Psoas muscle (tissue), 8 donors: ENCODE results near the gene SH3BP5. TPM values are rescaled to one million over a fixed set of nuclear protein-coding genes. Genes with fewer than 3 reads are reported as not detected.

Experiments used
- ATAC-seq, 4 donors: fragments of 200-7000 bp; cut with Tn5 transposase; one replicate each; pipeline ENCODE4 v1.9.1; 2020; ENCODE audit warnings: moderate library complexity in 3 of 4, mild to moderate bottlenecking in 2 of 4
- DNase-seq, 2 donors: peaks; one replicate each; pipeline ENCODE4 v3.0.0-alpha.2; 2020
- H3K27ac ChIP-seq: fragments of 200-600 bp; one replicate; pipeline ENCODE4 v1.8.0; 2022
- H3K27me3 ChIP-seq, 3 donors: fragments of 200-600 bp in 1 of 3; one replicate each; pipeline versions ENCODE4 v1.6.1 to v1.8.0; 2013 to 2022; ENCODE audit warnings: low read length in 2 of 3, mild to moderate bottlenecking in 2 of 3, moderate library complexity in 1 of 3; ENCODE audit not compliant: insufficient read depth in 3 of 3
- H3K36me3 ChIP-seq, 2 donors: fragments of 200-600 bp in 1 of 2; one replicate each; pipeline versions ENCODE4 v1.6.1 to v1.8.0; 2013 to 2022; ENCODE audit warnings: low read depth in 1 of 2, mild to moderate bottlenecking in 1 of 2, moderate library complexity in 1 of 2; ENCODE audit not compliant: insufficient read depth in 1 of 2
- H3K4me1 ChIP-seq: fragments of 200-600 bp; one replicate; pipeline ENCODE4 v1.8.0; 2022
- H3K4me3 ChIP-seq: fragments of 200-600 bp; one replicate; pipeline ENCODE4 v1.8.0; 2022; ENCODE audit warnings: mild to moderate bottlenecking
- H3K9me3 ChIP-seq: fragments of 200-600 bp; one replicate; pipeline ENCODE4 v1.8.0; 2022
- WGBS, 3 donors: extraction: QIAGEN DNeasy Blood & Tissue Kit; methylation state at CpG; one replicate each; pipeline versions ENCODE4 v1.1.6 to v1.1.7; 2013; 5-methylcytosine and 5-hydroxymethylcytosine counted together
- intact Hi-C, 2 donors: fragments of 100-400 bp; cut with DNase I; formaldehyde crosslinking; loops; one replicate each; pipeline versions ENCODE4 v1.11.0 to v1.14.2; 2022
- polyA plus RNA-seq, 3 donors: library from polyadenylated mRNA; stranded (reverse); fragments of 200-250 nt; gene quantifications; one replicate each; pipeline ENCODE4 v1.2.3, GENCODE V29; 2013
- total RNA-seq, 4 donors: library from RNA; stranded (reverse); fragmentation: NEBNext Ultra II Directional in 2 of 4; extraction: Animal tissue kit (Norgen Biotek cat#: 25700) in 2 of 4; gene quantifications; one replicate each; pipeline versions ENCODE4 v1.2.1 to v1.2.4, GENCODE V29; 2021 to 2023
- TF ChIP-seq, protein P1 (sequence below): fragments of 200-600 bp; IDR thresholded peaks from one replicate; pipeline ENCODE4 v1.8.0; 2022; ENCODE audit warnings: antibody characterized with exemption
- donor health status: healthy with polysubstance abuse.
- donor health status: DM: no; HTN: no; CAD: no; lungs with moderate emphysema.
- donor health status: Bipolar disorder and iron deficiency.
- donor health status: healthy.
- donor health status: DM: yes; HTN: yes; CAD: no.
- donor health status: DM: no; HTN: no; CAD: no.
- donor health status: DM: no; HTN: no; CAD: no.
- donor health status: DM: yes; HTN: yes; CAD: no.

The SH3BP5 gene
- total and polyA plus RNA-seq, 7 donors: 14.4 to 63.0 (median 42.8) TPM

DNA sequence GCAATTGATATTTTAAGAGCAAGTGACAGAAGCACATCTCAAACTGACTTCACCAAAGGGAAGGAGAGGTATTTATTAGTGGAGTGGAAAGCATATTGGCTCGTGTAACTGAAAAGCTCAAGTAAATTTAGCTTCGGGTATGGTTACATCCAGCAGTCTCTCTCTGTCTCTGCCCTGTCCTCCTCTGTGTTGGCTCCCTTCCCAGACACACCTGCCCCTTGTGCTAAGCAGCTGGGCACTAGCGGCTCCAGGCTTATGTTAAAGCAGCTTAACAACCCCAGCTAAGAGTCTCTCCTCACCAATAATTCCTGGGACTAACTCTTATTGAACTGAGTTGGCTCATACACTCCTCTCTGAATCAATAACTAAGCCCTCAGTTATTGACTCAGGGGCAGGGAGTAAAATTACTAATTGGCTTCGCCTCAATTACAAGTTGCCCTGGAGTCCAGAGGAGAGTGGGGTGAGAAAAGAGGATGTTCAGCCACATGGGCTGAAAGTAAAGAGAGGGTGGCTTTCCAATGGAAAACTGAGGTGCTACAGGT is 12.8 kb upstream of the SH3BP5 start:
- ATAC-seq (peak; percentile 68 to 91 (median 89)), DNase-seq (no peak)
- no peak overlapping the region for H3K4me3 ChIP-seq
- H3K27ac ChIP-seq: peak overlapping the region; percentile 47
- intact Hi-C loops: no loop called here
- TF ChIP-seq, protein P1, sequence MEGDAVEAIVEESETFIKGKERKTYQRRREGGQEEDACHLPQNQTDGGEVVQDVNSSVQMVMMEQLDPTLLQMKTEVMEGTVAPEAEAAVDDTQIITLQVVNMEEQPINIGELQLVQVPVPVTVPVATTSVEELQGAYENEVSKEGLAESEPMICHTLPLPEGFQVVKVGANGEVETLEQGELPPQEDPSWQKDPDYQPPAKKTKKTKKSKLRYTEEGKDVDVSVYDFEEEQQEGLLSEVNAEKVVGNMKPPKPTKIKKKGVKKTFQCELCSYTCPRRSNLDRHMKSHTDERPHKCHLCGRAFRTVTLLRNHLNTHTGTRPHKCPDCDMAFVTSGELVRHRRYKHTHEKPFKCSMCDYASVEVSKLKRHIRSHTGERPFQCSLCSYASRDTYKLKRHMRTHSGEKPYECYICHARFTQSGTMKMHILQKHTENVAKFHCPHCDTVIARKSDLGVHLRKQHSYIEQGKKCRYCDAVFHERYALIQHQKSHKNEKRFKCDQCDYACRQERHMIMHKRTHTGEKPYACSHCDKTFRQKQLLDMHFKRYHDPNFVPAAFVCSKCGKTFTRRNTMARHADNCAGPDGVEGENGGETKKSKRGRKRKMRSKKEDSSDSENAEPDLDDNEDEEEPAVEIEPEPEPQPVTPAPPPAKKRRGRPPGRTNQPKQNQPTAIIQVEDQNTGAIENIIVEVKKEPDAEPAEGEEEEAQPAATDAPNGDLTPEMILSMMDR: no peak
- H3K27me3 ChIP-seq: no peaks in the 10 kb centered on the region
- peaks cover 5% of the 10 kb centered on the region for H3K4me1 ChIP-seq
- WGBS, 3 donors: 37 to 46% (median 40%) methylated on average over 4 of the region's 4 CpGs
- no peaks in the 10 kb centered on the region for H3K9me3 ChIP-seq
- H3K36me3 ChIP-seq: no peaks in the 10 kb centered on the region

DNA sequence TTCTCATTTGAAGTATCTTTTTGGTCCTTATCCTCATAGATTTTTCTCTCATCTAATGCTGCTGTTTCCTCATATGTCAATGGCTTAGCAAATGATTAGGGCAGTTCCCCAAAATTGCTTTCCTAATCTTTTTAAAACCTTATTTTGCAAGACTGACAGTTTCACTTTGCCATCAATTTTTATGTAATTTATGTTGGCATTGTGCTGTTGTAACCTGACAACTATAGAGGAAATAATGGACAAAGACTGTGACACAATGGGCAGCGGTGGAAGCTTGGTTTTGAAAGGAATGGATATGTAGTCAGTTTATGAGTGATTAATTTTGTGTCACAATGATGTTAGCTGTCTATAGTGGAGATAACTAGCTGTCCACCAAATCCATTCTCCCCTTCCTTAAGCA is 10.6 kb upstream of the SH3BP5 start:
- H3K27me3 ChIP-seq: no peaks in the 10 kb centered on the region
- no peak overlapping the region for H3K4me3 ChIP-seq
- H3K4me1 ChIP-seq: peaks cover 5% of the 10 kb centered on the region
- 71 to 86% (median 74%) methylated on average over 1 of the region's 1 CpG for WGBS, 3 donors
- no peak overlapping the region for H3K27ac ChIP-seq
- ATAC-seq (no peak), DNase-seq (no peak)
- H3K36me3 ChIP-seq: no peaks in the 10 kb centered on the region
- TF ChIP-seq, protein P1: no peak
- intact Hi-C loops: no loop called here
- no peaks in the 10 kb centered on the region for H3K9me3 ChIP-seq

DNA sequence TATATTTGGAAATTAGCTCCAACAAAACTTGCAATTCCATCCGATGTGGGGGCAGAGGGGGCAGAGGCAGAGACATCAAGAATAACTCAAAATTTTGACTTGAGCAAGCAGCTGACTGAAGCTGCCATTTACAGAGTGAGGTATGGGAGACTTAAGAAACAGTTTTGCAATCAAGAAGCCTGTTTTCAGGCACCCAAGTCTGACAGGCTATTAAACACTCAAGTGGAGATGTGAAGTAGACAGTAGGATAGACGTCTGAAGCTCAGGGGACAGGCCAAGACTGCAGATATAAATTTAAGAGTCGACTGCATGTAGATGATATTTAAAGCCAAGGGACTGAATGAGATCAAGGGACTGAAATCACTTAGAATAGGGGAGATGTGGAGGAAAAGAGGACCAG is 9.9 kb upstream of the SH3BP5 start:
- peaks cover 5% of the 10 kb centered on the region for H3K4me1 ChIP-seq
- WGBS, 3 donors: 60 to 79% (median 71%) methylated on average over 3 of the region's 3 CpGs
- ATAC-seq (no peak), DNase-seq (no peak)
- H3K36me3 ChIP-seq: no peaks in the 10 kb centered on the region
- no peaks in the 10 kb centered on the region for H3K27me3 ChIP-seq
- intact Hi-C loops: no loop called here
- no peak overlapping the region for H3K27ac ChIP-seq
- no peaks in the 10 kb centered on the region for H3K9me3 ChIP-seq
- TF ChIP-seq, protein P1: no peak
- H3K4me3 ChIP-seq: no peak overlapping the region

DNA sequence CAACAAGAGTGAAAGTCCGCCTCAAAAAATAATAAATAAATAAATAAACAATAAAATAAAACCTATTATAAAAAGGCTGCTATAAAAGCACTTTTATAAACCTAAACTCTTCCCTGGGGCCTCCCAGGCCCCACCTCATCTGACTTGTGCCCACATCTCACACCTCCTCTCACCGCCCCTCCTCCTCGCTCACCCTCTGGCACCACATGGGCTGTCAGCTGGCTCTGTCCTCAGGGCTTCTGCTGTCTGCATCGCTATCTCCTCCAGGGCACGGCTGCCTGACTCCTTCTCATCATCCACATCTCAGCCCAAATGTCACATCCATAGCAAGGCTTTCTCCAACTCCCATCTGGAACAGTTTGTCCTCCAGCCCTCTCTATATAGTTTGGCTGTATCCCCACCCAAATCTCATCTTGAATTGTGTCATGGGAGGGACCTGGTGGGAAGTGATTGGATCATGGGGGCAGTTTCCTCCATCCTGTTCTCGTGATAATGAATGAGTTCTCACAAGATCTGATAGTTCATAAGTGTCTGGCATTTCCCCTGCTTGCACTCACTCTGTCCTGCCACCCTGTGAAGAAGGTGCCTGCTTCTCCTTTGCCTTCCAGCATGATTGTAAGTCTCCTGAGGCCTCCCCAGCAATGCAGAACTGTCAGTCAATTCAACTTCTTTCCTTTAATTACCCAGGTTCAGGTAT is 8.8 kb upstream of the SH3BP5 start:
- no peak for ATAC-seq
- no peak overlapping the region for H3K27ac ChIP-seq
- H3K4me3 ChIP-seq: no peak overlapping the region
- no peaks in the 10 kb centered on the region for H3K9me3 ChIP-seq
- WGBS, 3 donors: 71 to 81% (median 79%) methylated on average over 6 of the region's 6 CpGs
- DNase-seq: no peak
- no peaks in the 10 kb centered on the region for H3K36me3 ChIP-seq
- no peaks in the 10 kb centered on the region for H3K27me3 ChIP-seq
- peaks cover 5% of the 10 kb centered on the region for H3K4me1 ChIP-seq
- TF ChIP-seq, protein P1: no peak
- intact Hi-C loops: no loop called here
